ENCODE measurements around the gene TP53BP2.

TP53BP2 gene

DNA sequence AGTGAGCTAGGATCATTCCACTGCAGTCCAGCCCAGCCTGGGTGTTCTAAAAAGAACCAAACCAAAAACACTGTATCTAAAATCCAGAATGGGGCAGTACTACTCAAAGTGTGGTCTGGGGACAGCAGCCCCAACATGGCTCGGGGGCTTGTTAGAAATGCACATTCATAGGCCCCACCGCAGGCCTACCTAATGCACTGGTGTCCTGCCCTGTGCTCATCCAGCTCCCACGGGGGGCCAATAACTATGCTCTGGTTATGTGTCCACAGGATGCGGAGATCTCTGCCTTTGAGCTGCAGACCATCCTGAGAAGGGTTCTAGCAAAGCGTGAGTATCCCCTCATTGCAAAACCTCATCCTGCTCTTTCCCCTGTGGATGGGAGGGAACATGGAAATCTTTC lies 81.9 kb downstream of the TP53BP2 start:
- no peak for DNase-seq (ENCODE audit: low read depth)
- TF ChIP-seq, protein P1, sequence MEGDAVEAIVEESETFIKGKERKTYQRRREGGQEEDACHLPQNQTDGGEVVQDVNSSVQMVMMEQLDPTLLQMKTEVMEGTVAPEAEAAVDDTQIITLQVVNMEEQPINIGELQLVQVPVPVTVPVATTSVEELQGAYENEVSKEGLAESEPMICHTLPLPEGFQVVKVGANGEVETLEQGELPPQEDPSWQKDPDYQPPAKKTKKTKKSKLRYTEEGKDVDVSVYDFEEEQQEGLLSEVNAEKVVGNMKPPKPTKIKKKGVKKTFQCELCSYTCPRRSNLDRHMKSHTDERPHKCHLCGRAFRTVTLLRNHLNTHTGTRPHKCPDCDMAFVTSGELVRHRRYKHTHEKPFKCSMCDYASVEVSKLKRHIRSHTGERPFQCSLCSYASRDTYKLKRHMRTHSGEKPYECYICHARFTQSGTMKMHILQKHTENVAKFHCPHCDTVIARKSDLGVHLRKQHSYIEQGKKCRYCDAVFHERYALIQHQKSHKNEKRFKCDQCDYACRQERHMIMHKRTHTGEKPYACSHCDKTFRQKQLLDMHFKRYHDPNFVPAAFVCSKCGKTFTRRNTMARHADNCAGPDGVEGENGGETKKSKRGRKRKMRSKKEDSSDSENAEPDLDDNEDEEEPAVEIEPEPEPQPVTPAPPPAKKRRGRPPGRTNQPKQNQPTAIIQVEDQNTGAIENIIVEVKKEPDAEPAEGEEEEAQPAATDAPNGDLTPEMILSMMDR (IDR thresholded peaks at IDR 0.05; ENCODE audit: control insufficient read depth, extremely low read depth, insufficient read depth): no peak
- no peak overlapping the region for H3K4me3 ChIP-seq (ENCODE audit: low read depth, low read length)

DNA sequence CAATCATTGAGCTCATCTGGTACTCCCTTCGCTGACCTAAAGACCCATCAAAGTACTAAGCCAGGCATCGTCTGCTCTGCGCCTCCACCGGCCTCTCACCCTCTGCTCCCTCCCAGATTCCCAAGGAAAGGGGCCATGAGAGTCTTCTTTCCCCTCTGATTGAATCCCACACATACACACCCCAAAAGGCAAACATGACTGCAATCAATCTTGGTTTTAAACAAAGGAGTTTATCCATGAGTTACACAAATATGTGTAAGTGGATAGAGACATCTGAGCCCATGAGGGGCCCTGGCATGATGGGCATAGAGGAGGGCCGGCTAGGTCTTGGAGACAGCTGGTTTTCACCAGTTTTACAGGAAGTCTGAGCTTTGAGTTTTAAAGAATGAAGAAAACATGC lies 82.5 kb downstream of the TP53BP2 start:
- H3K4me3 ChIP-seq (ENCODE audit: low read depth, low read length): no peak overlapping the region
- DNase-seq (ENCODE audit: low read depth): no peak
- TF ChIP-seq, protein P1 (IDR thresholded peaks at IDR 0.05; ENCODE audit: control insufficient read depth, extremely low read depth, insufficient read depth): no peak

DNA sequence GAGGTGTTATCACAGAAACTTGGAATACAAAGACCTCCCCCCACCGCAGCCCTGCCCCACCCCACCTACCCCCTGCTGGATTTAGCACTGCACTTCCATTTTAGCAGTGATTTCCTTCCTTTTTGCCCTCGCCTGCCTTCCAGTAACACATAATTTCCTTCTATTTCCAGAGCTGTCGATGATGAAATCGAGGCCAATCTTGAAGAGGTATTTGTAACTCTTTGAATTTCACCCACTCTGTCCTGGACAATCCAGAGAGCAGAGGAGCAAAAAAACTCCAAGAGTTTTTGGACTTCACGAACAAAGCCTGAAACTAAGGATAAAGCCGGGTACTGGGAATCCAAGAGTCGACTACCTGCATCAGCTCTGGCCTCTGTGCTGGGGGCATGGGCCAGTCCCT lies 84.3 kb downstream of the TP53BP2 start:
- TF ChIP-seq, protein P1 (IDR thresholded peaks at IDR 0.05; ENCODE audit: control insufficient read depth, extremely low read depth, insufficient read depth): no peak
- no peak for DNase-seq (ENCODE audit: low read depth)
- no peak overlapping the region for H3K4me3 ChIP-seq (ENCODE audit: low read depth, low read length)

DNA sequence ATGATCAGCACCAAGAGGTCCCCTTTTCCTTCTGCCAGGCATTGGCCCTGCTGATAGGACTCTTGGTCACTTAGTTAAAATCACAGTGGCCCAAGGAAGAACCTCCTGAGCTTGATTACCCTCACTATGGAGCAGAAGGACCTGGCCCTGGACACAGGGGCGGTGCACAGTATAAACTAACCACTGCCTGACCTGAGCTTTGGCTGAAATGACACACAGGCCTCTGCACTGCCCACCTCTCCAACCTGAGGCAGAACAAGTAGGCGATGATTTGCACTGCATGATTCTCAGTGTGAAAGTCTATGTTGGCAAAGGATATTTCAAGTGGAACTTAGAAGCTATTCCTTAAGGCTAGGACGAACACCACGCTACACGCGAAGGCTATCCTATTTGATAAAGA lies 84.9 kb downstream of the TP53BP2 start:
- TF ChIP-seq, protein P1 (IDR thresholded peaks at IDR 0.05; ENCODE audit: control insufficient read depth, extremely low read depth, insufficient read depth): no peak
- no peak for DNase-seq (ENCODE audit: low read depth)

DNA sequence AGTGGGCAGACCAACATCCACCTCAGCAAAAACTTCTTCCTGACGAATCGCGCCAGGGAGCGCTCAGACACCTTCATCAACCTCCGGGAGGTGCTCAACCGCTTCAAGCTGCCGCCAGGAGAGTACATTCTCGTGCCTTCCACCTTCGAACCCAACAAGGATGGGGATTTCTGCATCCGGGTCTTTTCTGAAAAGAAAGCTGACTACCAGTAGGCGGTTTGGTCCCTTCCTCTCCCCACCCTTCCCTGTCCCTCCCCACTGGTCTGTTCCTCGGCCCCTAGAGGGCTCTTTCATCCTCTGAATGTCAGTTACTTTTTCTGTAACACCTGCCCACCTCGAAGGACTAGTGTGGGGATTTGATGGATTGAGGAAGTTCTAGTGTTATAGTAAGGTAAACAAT lies 86.5 kb downstream of the TP53BP2 start:
- TF ChIP-seq, protein P1 (IDR thresholded peaks at IDR 0.05; ENCODE audit: control insufficient read depth, extremely low read depth, insufficient read depth): no peak
- DNase-seq (ENCODE audit: low read depth): no peak
- H3K4me3 ChIP-seq (ENCODE audit: low read depth, low read length): no peak overlapping the region

More for the DNA sequence above, 84.9 kb downstream of the TP53BP2 start:
- no peak overlapping the region for H3K4me3 ChIP-seq (ENCODE audit: low read depth, low read length)

DNA sequence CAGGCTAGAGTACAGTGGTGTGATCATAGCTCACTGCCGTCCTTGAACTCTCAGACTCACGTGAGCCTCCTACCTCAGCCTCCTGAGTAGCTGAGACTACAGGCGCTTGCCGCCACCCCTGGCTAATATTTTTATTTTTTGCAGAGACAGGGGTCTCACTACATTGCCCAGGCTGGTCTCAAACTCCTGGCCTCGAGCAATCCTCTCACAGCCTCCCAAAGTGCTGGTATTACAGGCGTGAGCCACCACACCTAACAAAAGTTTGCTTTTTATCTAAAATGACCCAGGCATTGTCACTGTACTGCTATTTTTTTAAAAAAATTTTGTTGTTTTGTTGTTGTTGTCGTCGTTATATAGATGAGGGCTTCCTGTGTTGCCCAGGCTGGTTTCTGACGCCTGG lies 87.0 kb downstream of the TP53BP2 start:
- DNase-seq (ENCODE audit: low read depth): no peak
- TF ChIP-seq, protein P1 (IDR thresholded peaks at IDR 0.05; ENCODE audit: control insufficient read depth, extremely low read depth, insufficient read depth): no peak
- no peak overlapping the region for H3K4me3 ChIP-seq (ENCODE audit: low read depth, low read length)
